ENCODE measurements around the gene RAB3B. TPM values are rescaled to one million over a fixed set of nuclear protein-coding genes. Genes with fewer than 3 reads are reported as not detected.

The RAB3B gene
- total and polyA plus RNA-seq, 7 donors: under 0.01 to 0.04 TPM; not detected in 5

DNA sequence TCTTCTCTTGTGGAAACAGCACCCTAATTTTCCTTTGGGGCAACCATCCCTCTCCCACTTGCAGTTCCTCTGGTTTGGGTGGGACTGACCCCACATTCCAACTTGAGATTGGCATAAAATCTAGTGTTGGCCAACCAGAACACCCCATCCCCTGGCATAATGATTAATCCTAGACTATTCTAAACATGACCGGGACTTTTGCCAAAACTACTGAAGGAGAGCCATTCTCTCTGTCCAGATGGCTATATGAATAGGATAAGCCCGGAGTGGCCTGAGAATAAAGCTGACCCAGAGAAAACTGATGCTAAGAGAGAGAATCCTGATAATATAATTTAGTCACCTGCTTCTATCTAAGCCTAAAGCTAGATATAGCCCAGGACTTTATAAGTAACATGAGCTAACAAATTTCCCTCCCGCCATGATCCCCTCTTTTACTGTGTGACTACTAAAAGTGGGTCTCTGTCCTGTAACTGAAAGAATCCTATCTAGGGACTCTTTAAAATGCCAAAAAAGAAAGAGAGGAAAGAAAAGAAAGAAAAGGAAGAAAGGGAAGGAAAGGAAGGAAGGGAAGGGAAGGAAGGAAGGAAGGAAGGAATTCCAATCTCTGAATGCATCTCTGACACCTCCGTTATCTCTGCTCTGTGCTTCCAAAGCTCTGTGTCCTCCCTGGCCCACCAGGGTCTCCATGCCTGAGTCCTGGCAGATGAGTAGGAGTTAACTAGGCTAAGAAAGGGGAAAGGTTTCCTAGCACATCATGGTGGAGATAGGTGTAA is 84.0 kb downstream of the RAB3B start:
- no peaks in the 10 kb centered on the region for H3K9me3 ChIP-seq
- no peaks in the 10 kb centered on the region for H3K4me1 ChIP-seq
- 29 to 46% (median 37%) methylated on average over 4 of the region's 4 CpGs for WGBS, 3 donors
- intact Hi-C loops (cut with DNase I): loop anchor here in 1 of 2 donors (5.0 kb wide), 1 partner anchor 1736 kb away; no protein-coding TSS in a partner anchor
- ATAC-seq (no peak), DNase-seq (no peak)
- H3K4me3 ChIP-seq: no peak overlapping the region
- TF ChIP-seq, protein P1, sequence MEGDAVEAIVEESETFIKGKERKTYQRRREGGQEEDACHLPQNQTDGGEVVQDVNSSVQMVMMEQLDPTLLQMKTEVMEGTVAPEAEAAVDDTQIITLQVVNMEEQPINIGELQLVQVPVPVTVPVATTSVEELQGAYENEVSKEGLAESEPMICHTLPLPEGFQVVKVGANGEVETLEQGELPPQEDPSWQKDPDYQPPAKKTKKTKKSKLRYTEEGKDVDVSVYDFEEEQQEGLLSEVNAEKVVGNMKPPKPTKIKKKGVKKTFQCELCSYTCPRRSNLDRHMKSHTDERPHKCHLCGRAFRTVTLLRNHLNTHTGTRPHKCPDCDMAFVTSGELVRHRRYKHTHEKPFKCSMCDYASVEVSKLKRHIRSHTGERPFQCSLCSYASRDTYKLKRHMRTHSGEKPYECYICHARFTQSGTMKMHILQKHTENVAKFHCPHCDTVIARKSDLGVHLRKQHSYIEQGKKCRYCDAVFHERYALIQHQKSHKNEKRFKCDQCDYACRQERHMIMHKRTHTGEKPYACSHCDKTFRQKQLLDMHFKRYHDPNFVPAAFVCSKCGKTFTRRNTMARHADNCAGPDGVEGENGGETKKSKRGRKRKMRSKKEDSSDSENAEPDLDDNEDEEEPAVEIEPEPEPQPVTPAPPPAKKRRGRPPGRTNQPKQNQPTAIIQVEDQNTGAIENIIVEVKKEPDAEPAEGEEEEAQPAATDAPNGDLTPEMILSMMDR (IDR thresholded peaks at IDR 0.05): no peak
- H3K27ac ChIP-seq: no peak overlapping the region
- H3K36me3 ChIP-seq (ENCODE audit: insufficient read depth in 1 of 2, low read depth in 1 of 2): no peaks in the 10 kb centered on the region
- H3K27me3 ChIP-seq (ENCODE audit: insufficient read depth in 3 of 3, low read length in 2 of 3): peaks cover 0 to 49% (median 2%) of the 10 kb centered on the region in 3 donors

DNA sequence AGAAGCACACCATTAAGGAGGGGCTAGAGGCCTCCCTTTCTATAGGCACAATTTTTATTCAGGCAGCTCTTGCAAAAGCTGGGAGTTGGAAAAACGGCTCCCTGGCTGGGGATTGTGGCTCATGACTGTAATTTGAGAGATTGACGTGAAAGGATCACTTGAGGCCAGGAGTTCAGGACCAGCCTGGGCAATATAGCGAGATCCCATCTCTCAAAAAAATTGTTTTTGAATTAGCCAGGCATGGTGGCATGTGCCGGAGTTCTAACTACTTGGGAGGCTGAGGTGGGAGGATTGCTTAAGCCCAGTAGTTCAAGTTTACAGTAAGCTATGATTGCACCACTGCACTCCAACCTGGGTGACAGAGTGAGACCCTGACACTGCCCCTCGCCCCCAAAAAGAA is 88.0 kb downstream of the RAB3B start:
- Histone ChIP-seq H3K36me3 (ENCODE audit: insufficient read depth in 1 of 2, low read depth in 1 of 2) (no peaks in the 10 kb centered on the region), H3K27ac (no peak overlapping the region), H3K9me3 (no peaks in the 10 kb centered on the region), H3K4me1 (no peaks in the 10 kb centered on the region), H3K4me3 (no peak overlapping the region), H3K27me3 (ENCODE audit: insufficient read depth in 3 of 3, low read length in 2 of 3) (peaks cover 0 to 42% (median 0%) of the 10 kb centered on the region in 3 donors)
- DNase-seq (no peak), ATAC-seq (no peak)
- TF ChIP-seq, protein P1 (IDR thresholded peaks at IDR 0.05): no peak
- intact Hi-C loops (cut with DNase I): no loop called here
- 73 to 77% (median 73%) methylated on average over 5 of the region's 5 CpGs for WGBS, 3 donors

DNA sequence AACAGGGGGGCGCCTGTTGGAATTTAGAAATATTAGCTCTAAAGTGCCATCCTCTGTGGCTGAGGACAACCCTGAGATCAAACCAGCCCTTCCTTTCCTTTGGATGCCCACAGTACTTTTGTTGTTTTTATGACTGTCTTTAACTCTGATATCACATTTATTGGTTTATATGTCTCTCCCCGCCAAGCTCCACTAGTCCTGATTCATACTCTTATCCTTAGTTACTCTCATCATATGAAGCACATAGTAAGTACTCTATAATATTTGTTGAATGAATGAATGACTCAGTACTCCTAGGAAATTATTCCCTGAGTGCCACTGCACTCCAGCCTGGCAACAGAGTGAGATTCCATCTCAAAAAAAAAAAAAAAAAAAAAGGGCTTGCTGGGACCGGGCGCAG is 89.3 kb downstream of the RAB3B start:
- H3K27ac ChIP-seq: no peak overlapping the region
- peaks cover 0 to 42% (median 0%) of the 10 kb centered on the region in 3 donors for H3K27me3 ChIP-seq (ENCODE audit: insufficient read depth in 3 of 3, low read length in 2 of 3)
- H3K4me3 ChIP-seq: no peak overlapping the region
- no peak for DNase-seq
- intact Hi-C loops (cut with DNase I): no loop called here
- WGBS, 3 donors: 79 to 94% (median 93%) methylated on average over 4 of the region's 4 CpGs
- no peaks in the 10 kb centered on the region for H3K4me1 ChIP-seq
- TF ChIP-seq, protein P1 (IDR thresholded peaks at IDR 0.05): no peak
- H3K36me3 ChIP-seq (ENCODE audit: insufficient read depth in 1 of 2, low read depth in 1 of 2): no peaks in the 10 kb centered on the region
- H3K9me3 ChIP-seq: no peaks in the 10 kb centered on the region
- ATAC-seq: no peak

DNA sequence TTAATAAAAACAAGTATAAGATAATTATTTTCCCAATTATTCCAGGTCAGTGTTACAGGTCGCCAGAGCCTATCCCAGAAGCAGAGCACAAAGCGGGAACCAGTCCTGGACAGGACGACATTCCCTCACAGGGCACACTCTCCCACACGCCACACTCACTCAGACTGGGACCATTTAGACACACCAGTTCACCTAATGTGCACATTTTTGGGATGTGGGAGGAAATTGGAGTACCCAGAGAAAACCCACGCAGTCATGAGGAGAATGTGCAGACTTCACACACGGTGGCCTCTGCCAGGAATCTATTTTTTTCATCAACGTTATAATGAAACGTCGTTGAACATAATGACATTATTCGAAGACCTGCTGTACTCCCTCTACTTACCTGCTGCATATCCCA is 91.5 kb downstream of the RAB3B start:
- Histone ChIP-seq H3K9me3 (no peaks in the 10 kb centered on the region), H3K27ac (no peak overlapping the region), H3K4me1 (no peaks in the 10 kb centered on the region), H3K4me3 (no peak overlapping the region), H3K27me3 (ENCODE audit: insufficient read depth in 3 of 3, low read length in 2 of 3) (peaks cover 0 to 38% (median 0%) of the 10 kb centered on the region in 3 donors), H3K36me3 (ENCODE audit: insufficient read depth in 1 of 2, low read depth in 1 of 2) (no peaks in the 10 kb centered on the region)
- ATAC-seq (no peak), DNase-seq (no peak)
- WGBS, 3 donors: 64 to 67% (median 65%) methylated on average over 10 of the region's 10 CpGs
- TF ChIP-seq, protein P1 (IDR thresholded peaks at IDR 0.05): no peak
- intact Hi-C loops (cut with DNase I): loop anchor here in 1 of 2 donors (5.0 kb wide), 1 partner anchor 103 kb away; no protein-coding TSS in a partner anchor
